ENCODE data around the gene PDZRN3.

PDZRN3 gene

GRCh38 chr3:73559749-73560148, 65.0 kb downstream of the PDZRN3 start:
- CTCF ChIA-PET = no interaction called here
- Histone ChIP-seq H3K4me1 (ENCODE audit: control extremely low read depth in 1 of 4, control insufficient read depth in 4 of 4, insufficient read depth in 4 of 4, low read length in 3 of 4) (no peaks in the 10 kb centered on the region), H3K4me3 (ENCODE audit: control insufficient read depth in 1 of 7, extremely low read depth in 1 of 7, insufficient read depth in 4 of 7, low read depth in 2 of 7, low read length in 6 of 7) (no peak overlapping the region), H3K36me3 (ENCODE audit: control insufficient read depth in 4 of 4, insufficient read depth in 4 of 4, low read length in 3 of 4) (no peaks in the 10 kb centered on the region), H3K9me3 (ENCODE audit: control extremely low read depth in 1 of 5, control insufficient read depth in 4 of 5, insufficient read depth in 2 of 5, low read depth in 1 of 5, low read length in 4 of 5) (no peaks in the 10 kb centered on the region), H3K27me3 (replicated peaks in 2 of 5; ENCODE audit: control insufficient read depth in 4 of 5, insufficient read depth in 5 of 5, low read length in 4 of 5) (peaks cover 0 to 8% (median 0%) of the 10 kb centered on the region in 5 experiments), H3K27ac (ENCODE audit: insufficient read depth in 1 of 2, low read depth in 1 of 2, low read length in 2 of 2, poor library complexity in 1 of 2, severe bottlenecking in 2 of 2) (no peak overlapping the region)
- POLR2A ChIA-PET = no interaction called here
- no peak for DNase-seq
- 100% methylated on average over 1 of the region's 2 CpGs for WGBS (ENCODE audit: insufficient coverage)

- ChIA-PET POLR2A (no interaction called here), CTCF (no interaction called here)
- Histone ChIP-seq H3K27me3 (replicated peaks in 2 of 5; ENCODE audit: control insufficient read depth in 4 of 5, insufficient read depth in 5 of 5, low read length in 4 of 5) (peaks cover 0 to 8% (median 0%) of the 10 kb centered on the region in 5 experiments), H3K36me3 (ENCODE audit: control insufficient read depth in 4 of 4, insufficient read depth in 4 of 4, low read length in 3 of 4) (no peaks in the 10 kb centered on the region), H3K27ac (ENCODE audit: insufficient read depth in 1 of 2, low read depth in 1 of 2, low read length in 2 of 2, poor library complexity in 1 of 2, severe bottlenecking in 2 of 2) (no peak overlapping the region), H3K4me1 (ENCODE audit: control extremely low read depth in 1 of 4, control insufficient read depth in 4 of 4, insufficient read depth in 4 of 4, low read length in 3 of 4) (no peaks in the 10 kb centered on the region), H3K4me3 (ENCODE audit: control insufficient read depth in 1 of 7, extremely low read depth in 1 of 7, insufficient read depth in 4 of 7, low read depth in 2 of 7, low read length in 6 of 7) (no peak overlapping the region), H3K9me3 (ENCODE audit: control extremely low read depth in 1 of 5, control insufficient read depth in 4 of 5, insufficient read depth in 2 of 5, low read depth in 1 of 5, low read length in 4 of 5) (no peaks in the 10 kb centered on the region)
- DNase-seq = no peak
- 100% methylated on average over 3 of the region's 4 CpGs for WGBS (ENCODE audit: insufficient coverage)
Observed at GRCh38 chr3:73558727-73559075, 66.0 kb downstream of the PDZRN3 start.

DNA sequence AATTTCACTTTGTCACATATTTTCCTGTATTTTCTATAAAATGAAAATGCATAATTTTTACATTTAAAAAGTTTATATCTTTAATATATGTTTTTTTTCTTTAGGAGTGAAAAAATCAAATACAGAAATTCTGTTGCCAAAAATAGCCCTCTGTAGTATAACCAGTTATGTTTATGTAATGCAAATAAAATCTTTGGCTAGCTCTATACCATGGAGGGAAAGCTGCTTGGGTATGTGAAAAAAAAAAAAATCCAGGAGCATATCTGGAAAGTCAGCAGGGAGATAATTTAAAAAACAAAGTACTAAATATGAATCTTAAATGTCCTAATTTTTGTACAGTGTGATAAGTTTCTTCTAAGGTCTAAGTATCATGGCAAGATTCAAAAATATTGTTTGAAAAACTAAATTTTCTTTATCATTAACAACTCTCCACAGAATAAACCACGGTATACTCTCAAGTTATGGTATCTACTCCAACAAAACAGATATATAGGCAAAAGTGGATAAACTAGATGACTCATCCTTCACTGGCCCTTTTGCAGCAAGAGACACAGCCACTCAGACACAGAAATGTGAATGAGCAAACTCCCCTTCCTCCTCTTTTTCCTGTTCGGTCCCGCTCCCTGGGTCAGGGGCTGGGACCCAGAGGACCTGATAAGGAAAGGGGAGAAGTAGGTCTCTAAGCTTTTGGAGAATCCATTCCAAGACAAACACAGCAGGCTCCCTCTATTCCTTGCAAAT, 66.6 kb downstream of the PDZRN3 start:
- ChIA-PET CTCF (no interaction called here), POLR2A (no interaction called here)
- no peaks in the 10 kb centered on the region for H3K4me1 ChIP-seq (ENCODE audit: control extremely low read depth in 1 of 4, control insufficient read depth in 4 of 4, insufficient read depth in 4 of 4, low read length in 3 of 4)
- WGBS (ENCODE audit: insufficient coverage) = no CpG with 5 or more reads among the region's 3 CpGs
- DNase-seq = no peak
- H3K27me3 ChIP-seq (replicated peaks in 2 of 5; ENCODE audit: control insufficient read depth in 4 of 5, insufficient read depth in 5 of 5, low read length in 4 of 5) = peaks cover 0 to 8% (median 0%) of the 10 kb centered on the region in 5 experiments
- H3K27ac ChIP-seq (ENCODE audit: insufficient read depth in 1 of 2, low read depth in 1 of 2, low read length in 2 of 2, poor library complexity in 1 of 2, severe bottlenecking in 2 of 2) = no peak overlapping the region
- H3K4me3 ChIP-seq (ENCODE audit: control insufficient read depth in 1 of 7, extremely low read depth in 1 of 7, insufficient read depth in 4 of 7, low read depth in 2 of 7, low read length in 6 of 7) = no peak overlapping the region
- H3K9me3 ChIP-seq (ENCODE audit: control extremely low read depth in 1 of 5, control insufficient read depth in 4 of 5, insufficient read depth in 2 of 5, low read depth in 1 of 5, low read length in 4 of 5) = no peaks in the 10 kb centered on the region
- H3K36me3 ChIP-seq (ENCODE audit: control insufficient read depth in 4 of 4, insufficient read depth in 4 of 4, low read length in 3 of 4) = no peaks in the 10 kb centered on the region

DNA sequence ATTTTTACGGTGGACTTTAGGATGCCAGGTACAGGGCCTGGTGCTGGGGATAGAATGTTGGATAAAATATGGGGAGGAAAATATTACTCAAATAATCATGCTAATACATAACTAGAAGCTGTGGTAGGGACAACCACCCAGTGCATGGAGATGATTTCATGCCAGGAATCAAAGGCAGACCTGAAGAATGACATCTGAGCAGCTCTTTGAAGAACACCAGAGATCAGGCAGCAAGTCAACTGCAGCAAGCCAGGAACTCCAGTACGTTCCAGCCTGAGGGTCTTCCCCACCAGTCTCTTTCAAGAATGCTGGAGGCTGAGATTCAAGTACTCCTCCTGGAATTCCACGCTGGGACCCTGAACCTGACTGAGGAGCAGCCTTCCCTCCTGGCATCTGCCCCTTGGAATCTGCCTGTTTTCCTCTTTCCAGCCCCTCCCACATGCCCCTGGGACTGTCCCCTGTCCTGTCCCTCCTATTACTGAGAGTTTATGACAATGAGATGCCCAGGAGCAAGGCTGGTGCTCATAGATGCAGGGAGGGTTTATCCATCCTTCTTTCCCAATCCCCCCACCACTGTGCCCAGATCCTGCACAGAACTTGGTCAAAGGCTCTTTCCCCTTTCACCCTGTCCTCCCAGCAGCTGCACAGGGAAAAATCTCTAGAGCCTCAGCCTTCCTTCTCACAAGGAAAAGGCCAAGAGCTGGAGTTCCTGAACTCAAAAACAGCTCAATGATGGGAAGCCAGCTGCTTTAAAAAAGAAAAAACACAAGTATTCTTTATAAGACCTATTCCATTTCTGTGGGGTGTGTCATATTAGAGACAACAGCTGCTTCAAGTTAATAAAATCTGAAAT, 68.0 kb downstream of the PDZRN3 start:
- Histone ChIP-seq H3K27me3 (replicated peaks in 2 of 5; ENCODE audit: control insufficient read depth in 4 of 5, insufficient read depth in 5 of 5, low read length in 4 of 5) (peaks cover 0 to 8% (median 0%) of the 10 kb centered on the region in 5 experiments), H3K36me3 (ENCODE audit: control insufficient read depth in 4 of 4, insufficient read depth in 4 of 4, low read length in 3 of 4) (no peaks in the 10 kb centered on the region), H3K4me3 (ENCODE audit: control insufficient read depth in 1 of 7, extremely low read depth in 1 of 7, insufficient read depth in 4 of 7, low read depth in 2 of 7, low read length in 6 of 7) (no peak overlapping the region), H3K27ac (ENCODE audit: insufficient read depth in 1 of 2, low read depth in 1 of 2, low read length in 2 of 2, poor library complexity in 1 of 2, severe bottlenecking in 2 of 2) (no peak overlapping the region), H3K9me3 (ENCODE audit: control extremely low read depth in 1 of 5, control insufficient read depth in 4 of 5, insufficient read depth in 2 of 5, low read depth in 1 of 5, low read length in 4 of 5) (no peaks in the 10 kb centered on the region), H3K4me1 (ENCODE audit: control extremely low read depth in 1 of 4, control insufficient read depth in 4 of 4, insufficient read depth in 4 of 4, low read length in 3 of 4) (no peaks in the 10 kb centered on the region)
- WGBS (ENCODE audit: insufficient coverage) = 67% methylated on average over 2 of the region's 3 CpGs
- no peak for DNase-seq
- ChIA-PET POLR2A (no interaction called here), CTCF (no interaction called here)

GRCh38 chr3:73555076-73555475, 69.7 kb downstream of the PDZRN3 start:
- CTCF ChIA-PET = no interaction called here
- Histone ChIP-seq H3K4me1 (ENCODE audit: control extremely low read depth in 1 of 4, control insufficient read depth in 4 of 4, insufficient read depth in 4 of 4, low read length in 3 of 4) (no peaks in the 10 kb centered on the region), H3K27me3 (replicated peaks in 2 of 5; ENCODE audit: control insufficient read depth in 4 of 5, insufficient read depth in 5 of 5, low read length in 4 of 5) (peaks cover 0 to 8% (median 0%) of the 10 kb centered on the region in 5 experiments), H3K27ac (ENCODE audit: insufficient read depth in 1 of 2, low read depth in 1 of 2, low read length in 2 of 2, poor library complexity in 1 of 2, severe bottlenecking in 2 of 2) (no peak overlapping the region), H3K36me3 (ENCODE audit: control insufficient read depth in 4 of 4, insufficient read depth in 4 of 4, low read length in 3 of 4) (no peaks in the 10 kb centered on the region), H3K4me3 (ENCODE audit: control insufficient read depth in 1 of 7, extremely low read depth in 1 of 7, insufficient read depth in 4 of 7, low read depth in 2 of 7, low read length in 6 of 7) (no peak overlapping the region), H3K9me3 (ENCODE audit: control extremely low read depth in 1 of 5, control insufficient read depth in 4 of 5, insufficient read depth in 2 of 5, low read depth in 1 of 5, low read length in 4 of 5) (no peaks in the 10 kb centered on the region)
- WGBS (ENCODE audit: insufficient coverage) = 80% methylated on average over 1 of the region's 2 CpGs
- POLR2A ChIA-PET = no interaction called here
- no peak for DNase-seq

DNA sequence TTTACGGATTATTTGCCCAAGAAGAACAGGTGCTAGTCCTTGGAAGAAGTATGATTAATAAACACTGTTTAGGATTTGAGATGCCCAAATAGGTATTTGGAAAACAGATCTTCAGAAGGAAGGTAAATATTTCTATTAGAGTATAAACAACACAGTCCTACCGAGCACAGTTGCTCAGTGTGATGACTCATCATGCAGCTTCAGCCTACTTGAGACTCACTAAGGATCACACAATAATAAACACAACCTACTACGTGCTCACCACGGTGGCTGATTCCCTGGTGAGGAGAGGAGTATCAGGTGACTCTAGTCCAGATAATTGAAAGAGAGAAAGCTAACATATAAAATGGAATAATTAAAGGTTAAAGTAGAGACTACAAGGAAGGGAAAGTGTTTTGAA, 72.0 kb downstream of the PDZRN3 start:
- 100% methylated on average over 1 of the region's 4 CpGs for WGBS (ENCODE audit: insufficient coverage)
- no peaks in the 10 kb centered on the region for H3K4me1 ChIP-seq (ENCODE audit: control extremely low read depth in 1 of 4, control insufficient read depth in 4 of 4, insufficient read depth in 4 of 4, low read length in 3 of 4)
- no peaks in the 10 kb centered on the region for H3K27me3 ChIP-seq (replicated peaks in 2 of 5; ENCODE audit: control insufficient read depth in 4 of 5, insufficient read depth in 5 of 5, low read length in 4 of 5)
- H3K36me3 ChIP-seq (ENCODE audit: control insufficient read depth in 4 of 4, insufficient read depth in 4 of 4, low read length in 3 of 4) = no peaks in the 10 kb centered on the region
- ChIA-PET POLR2A (no interaction called here), CTCF (no interaction called here)
- no peaks in the 10 kb centered on the region for H3K9me3 ChIP-seq (ENCODE audit: control extremely low read depth in 1 of 5, control insufficient read depth in 4 of 5, insufficient read depth in 2 of 5, low read depth in 1 of 5, low read length in 4 of 5)
- no peak overlapping the region for H3K4me3 ChIP-seq (ENCODE audit: control insufficient read depth in 1 of 7, extremely low read depth in 1 of 7, insufficient read depth in 4 of 7, low read depth in 2 of 7, low read length in 6 of 7)
- H3K27ac ChIP-seq (ENCODE audit: insufficient read depth in 1 of 2, low read depth in 1 of 2, low read length in 2 of 2, poor library complexity in 1 of 2, severe bottlenecking in 2 of 2) = no peak overlapping the region
- DNase-seq = no peak

- H3K4me1 ChIP-seq (ENCODE audit: control extremely low read depth in 1 of 4, control insufficient read depth in 4 of 4, insufficient read depth in 4 of 4, low read length in 3 of 4) = no peaks in the 10 kb centered on the region
- H3K9me3 ChIP-seq (ENCODE audit: control extremely low read depth in 1 of 5, control insufficient read depth in 4 of 5, insufficient read depth in 2 of 5, low read depth in 1 of 5, low read length in 4 of 5) = no peaks in the 10 kb centered on the region
- CTCF ChIA-PET = no interaction called here
- H3K27ac ChIP-seq (ENCODE audit: insufficient read depth in 1 of 2, low read depth in 1 of 2, low read length in 2 of 2, poor library complexity in 1 of 2, severe bottlenecking in 2 of 2) = no peak overlapping the region
- H3K27me3 ChIP-seq (replicated peaks in 2 of 5; ENCODE audit: control insufficient read depth in 4 of 5, insufficient read depth in 5 of 5, low read length in 4 of 5) = no peaks in the 10 kb centered on the region
- 78% methylated on average over 7 of the region's 7 CpGs for whole genome bisulfite sequencing (ENCODE audit: insufficient coverage)
- H3K4me3 ChIP-seq (ENCODE audit: control insufficient read depth in 1 of 7, extremely low read depth in 1 of 7, insufficient read depth in 4 of 7, low read depth in 2 of 7, low read length in 6 of 7) = no peak overlapping the region
- no peaks in the 10 kb centered on the region for H3K36me3 ChIP-seq (ENCODE audit: control insufficient read depth in 4 of 4, insufficient read depth in 4 of 4, low read length in 3 of 4)
- POLR2A ChIA-PET = no interaction called here
- no peak for DNase-seq
Observed at GRCh38 chr3:73550032-73550431, 74.7 kb downstream of the PDZRN3 start.
